HG02798 (cell line): Measurements from ENCODE around the gene ZNF248.

Source experiments
- ATAC-seq: cut with Tn5 transposase; IDR thresholded peaks from one replicate; pipeline ENCODE4 v1.9.1; 2021; ENCODE audit warnings: mild to moderate bottlenecking; ENCODE audit not compliant: unreplicated experiment, poor library complexity

Gene ZNF248

GRCh38 chr10:37831495-37832333 lies 25.7 kb downstream of the ZNF248 start:
- ATAC-seq = no peak

- ATAC-seq = no peak
Measured at GRCh38 chr10:37826806-37827205, 30.6 kb downstream of the ZNF248 start.

DNA sequence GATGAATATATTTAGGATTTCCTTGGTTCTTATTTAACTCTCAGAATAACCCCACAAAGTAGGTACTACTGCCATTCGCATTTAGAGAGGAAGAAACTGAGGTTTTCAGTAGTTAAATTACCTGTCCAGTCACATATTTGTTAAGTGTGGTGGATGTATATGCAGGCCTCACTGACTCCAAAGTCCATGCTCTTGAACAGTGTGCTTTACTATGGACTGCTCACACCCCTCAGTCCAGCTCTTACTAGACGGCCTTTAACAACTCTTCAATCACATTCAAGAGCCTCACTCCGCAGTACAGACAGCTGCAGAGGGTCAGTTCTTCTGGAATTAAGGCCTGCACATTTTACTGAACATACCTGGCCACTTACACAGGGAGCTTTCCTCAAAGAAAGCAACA lies 36.2 kb downstream of the ZNF248 start:
- no peak for ATAC-seq

- no peak for ATAC-seq
Measured at GRCh38 chr10:37819797-37820196, 37.6 kb downstream of the ZNF248 start.

DNA sequence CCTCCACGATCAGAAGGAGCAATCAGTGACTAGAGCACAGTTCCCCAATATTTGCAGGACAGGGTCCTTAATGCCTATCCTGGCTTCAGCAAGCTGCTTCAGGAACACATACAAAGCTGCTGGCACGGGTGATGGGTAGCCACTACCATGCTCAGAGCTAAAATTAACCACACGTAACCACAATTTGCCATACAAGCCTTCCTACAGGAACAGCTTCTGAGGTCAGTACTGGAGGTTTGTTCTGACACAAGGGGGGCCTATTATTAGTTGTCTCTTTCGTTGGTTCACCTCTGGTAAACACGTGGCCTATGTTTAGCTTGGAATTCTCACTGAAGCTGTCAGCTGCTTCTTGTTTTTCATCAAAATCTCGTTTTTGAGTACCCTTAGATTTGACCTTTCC lies 41.1 kb downstream of the ZNF248 start:
- no peak for ATAC-seq

GRCh38 chr10:37813763-37814162 lies 43.6 kb downstream of the ZNF248 start:
- ATAC-seq = no peak

DNA sequence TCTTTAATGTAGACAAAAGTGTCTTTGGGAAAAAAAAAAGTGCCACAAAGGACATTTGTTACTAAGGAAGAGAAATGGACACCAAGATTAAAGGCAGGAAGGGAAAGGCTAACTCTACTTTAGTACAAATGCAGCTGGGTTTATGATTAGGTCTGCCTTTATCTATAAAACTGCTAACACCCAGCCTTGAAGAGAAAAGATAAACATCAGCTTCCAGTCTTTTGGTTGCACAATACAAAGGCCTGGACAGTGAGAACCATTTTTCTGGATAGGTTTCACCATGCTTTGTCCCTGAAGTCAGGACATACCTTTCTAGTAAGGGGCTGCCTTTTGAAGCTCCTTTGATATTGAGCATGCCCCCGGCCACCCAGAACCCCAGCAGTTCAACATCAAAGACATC lies 45.1 kb downstream of the ZNF248 start:
- ATAC-seq = no peak

DNA sequence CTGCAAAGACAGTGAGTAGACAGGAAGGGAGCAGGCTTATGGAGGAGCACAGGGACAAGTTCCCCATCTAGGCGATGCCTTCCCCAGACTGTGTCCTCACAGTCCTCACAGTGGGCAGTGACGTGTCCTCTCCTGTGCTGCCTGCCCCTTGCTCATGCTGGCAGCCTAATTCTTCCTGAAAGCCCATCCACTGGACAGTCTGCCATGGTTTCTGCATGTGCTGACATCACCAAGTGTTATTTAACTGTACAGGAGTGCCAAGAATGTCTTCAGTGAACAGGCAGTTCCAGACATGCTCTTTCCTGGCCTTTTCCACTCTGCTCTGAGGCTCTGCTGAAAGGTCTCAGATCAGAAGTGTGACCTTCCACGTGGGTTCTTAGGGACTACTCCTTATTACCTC lies 54.1 kb downstream of the ZNF248 start:
- ATAC-seq = no peak

DNA sequence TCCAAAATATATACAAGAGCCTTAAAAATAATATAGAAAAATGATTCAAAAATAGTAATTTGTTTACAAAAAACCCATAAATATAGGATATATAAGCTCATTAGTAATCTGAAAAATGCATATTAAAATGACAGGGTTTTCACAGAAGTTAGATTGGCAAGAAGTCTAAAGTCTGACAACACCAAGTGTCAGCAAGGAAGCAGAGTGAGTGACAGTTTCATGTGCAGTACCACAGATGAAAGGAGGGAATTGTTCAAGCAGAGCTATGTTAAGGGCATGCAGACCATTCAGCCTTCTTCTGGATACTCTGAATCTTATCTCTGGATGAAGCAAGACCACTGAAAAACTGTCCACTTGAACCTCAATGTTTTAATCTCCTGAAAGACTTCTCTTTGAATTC lies 55.9 kb downstream of the ZNF248 start:
- ATAC-seq = no peak

DNA sequence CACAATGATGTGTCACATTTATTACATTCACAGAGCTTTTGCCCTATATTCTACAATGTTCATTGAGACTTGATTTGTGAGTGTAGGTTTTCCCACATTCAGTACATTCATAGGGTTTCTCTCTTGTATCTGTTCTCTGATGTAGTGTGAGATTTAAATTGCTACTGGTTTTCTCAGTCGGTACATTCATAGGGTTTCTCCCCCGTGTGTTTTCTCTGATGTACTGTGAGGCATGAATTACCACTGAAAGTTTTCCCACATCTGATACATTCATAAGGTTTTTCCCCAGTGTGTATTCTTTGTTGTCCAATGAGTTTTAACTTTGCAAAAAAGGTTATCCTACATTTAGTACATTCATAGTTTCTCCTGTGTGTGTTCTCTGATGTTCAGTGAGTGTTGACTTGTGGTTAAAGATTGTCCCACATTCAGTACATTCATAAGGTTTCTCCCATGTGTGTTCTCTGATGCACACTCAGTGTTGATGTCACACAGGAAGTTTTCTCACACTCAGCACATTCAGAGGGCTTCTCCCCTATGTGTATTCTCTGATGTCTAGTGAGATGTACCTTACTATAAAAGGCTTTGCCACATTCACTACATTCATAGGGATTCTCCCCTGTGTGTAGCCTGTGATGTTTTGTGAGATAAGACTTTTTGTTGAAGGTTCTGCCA lies 63.0 kb downstream of the ZNF248 start:
- no peak for ATAC-seq

- no peak for ATAC-seq
Measured at GRCh38 chr10:37789590-37789989, 67.8 kb downstream of the ZNF248 start.

DNA sequence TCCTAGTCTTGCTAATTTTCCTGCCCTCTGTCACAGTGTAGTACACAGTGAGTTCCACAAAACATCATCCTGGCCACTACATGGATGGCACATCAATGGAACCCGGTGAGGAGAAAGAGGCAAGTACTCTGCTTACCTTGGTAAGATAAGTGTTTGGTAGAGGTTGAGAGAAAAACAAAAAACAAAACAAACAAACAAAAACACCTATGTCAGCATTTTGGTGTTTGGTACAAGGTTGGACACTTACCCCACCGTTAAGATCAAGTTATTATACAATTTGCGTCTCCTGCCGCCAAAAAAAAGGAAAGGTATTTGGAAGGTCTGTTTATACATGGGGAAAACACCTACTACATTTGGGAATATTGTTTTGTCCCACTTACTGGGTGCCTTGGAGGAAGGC lies 72.7 kb downstream of the ZNF248 start:
- ATAC-seq = no peak

- no peak for ATAC-seq
Measured at GRCh38 chr10:37780536-37780935, 76.9 kb downstream of the ZNF248 start.

DNA sequence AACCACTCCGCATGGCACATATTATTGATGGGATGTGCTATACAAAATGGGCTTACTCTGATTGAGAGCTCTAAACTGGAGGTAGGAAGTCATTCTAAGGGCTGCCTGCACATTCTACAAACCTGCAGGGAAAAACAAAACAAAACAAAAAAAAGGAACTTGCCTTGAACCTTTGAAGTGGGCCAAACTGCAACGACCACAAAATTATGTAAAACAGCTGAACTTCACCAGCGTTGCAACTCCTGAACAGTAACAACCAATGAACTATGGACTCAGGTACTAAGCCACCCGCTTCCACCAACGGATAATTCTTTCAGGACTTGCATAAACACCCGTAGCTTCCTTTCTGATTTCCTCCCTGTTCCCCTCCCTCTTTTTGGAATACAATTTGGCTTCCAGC lies 80.4 kb downstream of the ZNF248 start:
- no peak for ATAC-seq

DNA sequence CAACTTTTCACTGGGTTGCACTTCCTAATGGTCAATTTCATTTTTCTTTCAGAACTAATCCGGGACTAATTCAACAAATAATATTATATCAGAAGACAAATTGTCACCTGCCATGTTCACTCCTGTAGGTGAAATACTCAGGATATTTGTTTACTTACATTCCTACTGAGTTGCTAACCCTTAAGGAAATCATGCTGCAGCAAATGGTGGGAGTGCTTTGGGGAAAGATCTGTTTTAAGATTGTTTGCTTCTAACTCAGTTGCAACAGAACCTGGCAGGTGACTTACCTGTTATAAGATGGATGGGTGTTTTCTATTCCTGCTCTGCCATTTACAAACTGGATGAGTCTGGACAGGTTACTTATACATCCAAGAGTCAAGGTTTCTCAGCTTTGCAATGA lies 81.8 kb downstream of the ZNF248 start:
- ATAC-seq = no peak

- ATAC-seq = no peak
Measured at GRCh38 chr10:37774351-37774750, 83.1 kb downstream of the ZNF248 start.

DNA sequence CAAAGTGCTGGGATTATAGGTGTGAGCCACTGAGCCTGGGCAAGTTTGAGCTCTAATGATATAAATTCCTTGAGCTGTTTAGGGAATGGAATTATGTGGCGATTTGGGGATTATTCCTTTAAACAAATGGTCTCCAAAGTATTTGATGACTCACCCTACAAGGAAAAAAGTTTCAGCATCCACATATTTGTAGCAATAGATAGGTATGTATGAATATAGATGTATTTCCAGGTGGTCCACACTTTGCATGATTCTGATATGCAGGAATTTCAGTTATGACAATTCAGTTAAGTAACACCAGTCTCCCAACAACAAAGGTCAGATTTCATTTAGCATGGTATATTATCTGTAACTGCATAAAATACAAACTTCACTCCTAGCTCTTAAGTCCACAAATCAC lies 92.2 kb downstream of the ZNF248 start:
- ATAC-seq = no peak

- ATAC-seq = no peak
Measured at GRCh38 chr10:37763132-37763531, 94.3 kb downstream of the ZNF248 start.

DNA sequence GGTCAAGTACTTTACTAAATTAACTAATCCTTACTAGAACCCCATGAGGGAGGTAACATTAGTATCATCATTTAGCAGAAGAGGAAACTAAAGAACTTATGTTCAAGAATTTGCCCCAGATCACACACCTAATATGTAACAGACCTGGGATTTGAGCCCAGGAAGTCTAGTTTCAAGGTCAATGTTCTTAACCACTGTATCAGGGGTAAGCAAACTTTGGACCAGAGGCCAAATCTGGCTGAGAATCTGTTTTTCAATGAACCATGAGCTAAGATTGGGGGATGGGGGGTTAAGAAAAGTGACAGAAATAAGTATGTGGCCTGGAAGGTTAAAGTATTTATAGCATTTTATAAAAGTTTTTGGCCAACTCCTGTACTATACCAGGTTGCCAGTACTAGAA lies 95.1 kb downstream of the ZNF248 start:
- ATAC-seq = no peak

DNA sequence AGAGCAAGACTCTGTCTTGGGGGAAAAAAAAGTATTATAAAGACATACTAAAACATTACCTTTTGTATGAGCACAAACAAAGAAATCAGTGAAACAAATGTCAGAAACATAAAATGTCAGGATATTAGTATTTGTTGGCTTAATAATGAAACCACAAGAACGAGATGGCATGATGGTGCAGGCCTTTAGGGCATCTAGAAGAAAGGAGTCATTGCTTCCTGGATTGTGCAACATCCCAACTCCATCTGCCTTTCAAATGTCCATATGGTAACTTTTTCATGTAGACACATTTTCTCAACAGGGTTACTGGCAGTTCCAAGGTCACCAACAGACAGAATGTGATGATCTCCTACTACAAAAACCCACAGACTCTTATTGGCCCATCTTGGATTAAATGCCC lies 96.6 kb downstream of the ZNF248 start:
- ATAC-seq = no peak

- ATAC-seq = no peak
Measured at GRCh38 chr10:37758074-37758473, 99.3 kb downstream of the ZNF248 start.
